Stimulated activated CD4-positive, alpha-beta T cell treated with anti-CD3 and anti-CD28 coated beads, Interleukin-15, amount 100 ng/mL, for 24 hours (primary cell): ENCODE results near the gene TERB1.

ENCODE experiments used
- DNase-seq: peaks from one replicate; pipeline ENCODE4 v3.0.0-alpha.2; 2020

Gene TERB1

GRCh38 chr16:66741950-66742808, 59.2 kb downstream of the TERB1 start:
- DNase-seq, result no peak

- no peak for DNase-seq
Measured at GRCh38 chr16:66741169-66741900, 60.0 kb downstream of the TERB1 start.

DNA sequence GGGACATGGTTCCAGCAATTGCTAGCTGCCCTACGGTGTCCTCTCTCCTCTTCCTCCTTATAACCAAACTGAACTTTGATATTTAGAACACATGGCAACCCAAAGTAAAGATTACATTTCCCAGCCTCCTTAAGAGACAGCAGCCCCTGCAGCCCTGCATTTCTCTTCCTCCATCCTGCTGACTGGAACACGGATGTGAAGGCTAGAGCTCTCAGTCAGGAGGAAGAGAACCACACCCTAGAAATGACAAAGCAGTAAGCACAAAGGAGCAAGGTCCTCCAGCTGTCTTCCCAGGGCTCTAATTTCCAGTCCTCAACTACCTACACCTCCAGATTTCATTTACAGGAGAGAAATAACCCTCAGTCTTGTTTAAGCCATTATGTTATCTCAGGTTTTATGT, 60.9 kb downstream of the TERB1 start:
- DNase-seq, result no peak

DNA sequence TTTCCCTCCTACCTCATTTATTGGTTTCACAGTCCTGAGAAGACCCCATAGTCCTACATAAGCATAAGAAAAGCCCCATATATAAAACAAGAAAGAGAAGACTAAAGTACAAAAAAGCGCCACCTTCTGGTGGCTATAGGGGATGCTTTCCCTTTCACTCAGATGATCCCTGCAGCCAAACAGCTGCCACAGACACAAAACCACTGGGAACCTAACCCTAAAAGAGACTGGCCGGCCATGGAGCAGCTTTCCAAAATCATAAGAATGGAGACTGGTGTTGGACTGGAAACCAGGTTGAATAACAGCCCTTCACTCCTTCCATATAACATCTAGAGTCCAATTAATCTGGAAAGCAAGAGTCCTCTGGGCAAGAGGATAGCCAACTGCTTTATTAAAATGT, 61.4 kb downstream of the TERB1 start:
- peak; percentile 36 for DNase-seq

GRCh38 chr16:66735891-66736290, 65.5 kb downstream of the TERB1 start:
- peak; percentile 26 for DNase-seq

- DNase-seq, result no peak
Measured at GRCh38 chr16:66731101-66731500, 70.3 kb downstream of the TERB1 start.

DNA sequence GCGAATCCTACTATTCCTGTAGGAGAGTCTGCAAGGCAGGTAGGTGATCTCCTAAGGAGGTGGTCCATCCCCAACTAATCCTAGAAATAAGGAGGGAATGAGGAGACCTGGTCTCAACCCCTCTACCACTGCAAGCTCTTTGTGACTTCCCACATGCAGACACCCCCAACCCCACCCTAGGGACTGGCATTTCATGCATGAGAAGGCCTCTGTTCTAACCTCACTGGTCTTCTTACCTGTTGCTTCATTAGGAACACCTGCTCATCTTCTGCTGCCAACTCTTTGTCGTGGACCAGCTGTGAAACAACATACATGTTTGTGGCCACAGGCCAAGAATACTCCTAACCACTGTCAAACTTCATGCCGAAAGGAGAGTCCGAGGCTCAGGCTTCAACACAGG, 72.6 kb downstream of the TERB1 start:
- DNase-seq, result no peak

DNA sequence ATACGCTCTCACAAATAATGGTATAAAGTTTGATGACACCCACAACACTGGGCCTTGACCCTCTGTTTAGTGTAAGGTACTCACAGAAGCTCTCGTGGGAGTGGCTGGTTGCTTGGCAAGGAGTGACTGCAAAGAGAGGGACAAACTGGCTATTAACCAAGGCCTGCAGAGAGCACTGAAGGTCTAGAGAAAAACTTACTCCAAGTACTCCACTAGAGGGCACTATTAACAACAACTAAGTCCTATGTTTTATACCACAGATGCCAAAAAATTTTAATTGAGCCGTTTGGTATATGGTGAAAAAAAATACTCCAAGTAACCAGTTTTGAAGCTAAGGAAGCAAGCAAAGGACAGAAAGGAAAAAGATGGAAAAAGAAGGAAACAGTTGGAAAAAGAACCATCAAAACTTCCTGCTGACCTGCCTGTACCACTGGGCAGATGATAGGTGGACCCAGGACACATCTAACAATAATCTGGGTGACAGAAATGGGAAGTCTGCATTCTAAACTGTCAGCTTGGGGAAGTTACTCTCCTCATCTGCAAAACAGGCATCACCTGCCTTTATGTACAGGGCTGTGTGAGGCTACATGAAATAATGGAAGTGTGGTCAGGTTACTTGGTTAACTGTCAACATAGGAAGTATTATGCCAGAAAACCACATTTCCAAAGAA, 73.1 kb downstream of the TERB1 start:
- DNase-seq, result no peak

DNA sequence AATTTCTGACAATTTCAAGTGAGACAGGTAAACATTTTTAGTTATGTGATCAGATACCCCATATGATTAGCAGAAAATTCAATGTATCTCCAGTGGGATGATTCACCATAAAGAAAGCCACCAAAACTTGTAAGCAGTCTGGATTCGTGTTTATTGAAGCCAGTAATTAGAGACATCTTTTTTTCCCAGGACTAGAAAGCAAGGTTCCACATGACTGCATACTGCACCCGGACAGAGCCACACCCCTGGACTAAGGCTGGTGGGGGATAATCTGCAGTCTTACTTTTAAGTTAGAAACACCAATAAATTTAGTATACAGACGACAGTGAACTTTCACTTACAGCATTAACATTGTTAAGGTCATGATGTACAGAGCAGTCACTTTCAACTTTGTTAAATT, 80.6 kb downstream of the TERB1 start:
- no peak for DNase-seq

DNA sequence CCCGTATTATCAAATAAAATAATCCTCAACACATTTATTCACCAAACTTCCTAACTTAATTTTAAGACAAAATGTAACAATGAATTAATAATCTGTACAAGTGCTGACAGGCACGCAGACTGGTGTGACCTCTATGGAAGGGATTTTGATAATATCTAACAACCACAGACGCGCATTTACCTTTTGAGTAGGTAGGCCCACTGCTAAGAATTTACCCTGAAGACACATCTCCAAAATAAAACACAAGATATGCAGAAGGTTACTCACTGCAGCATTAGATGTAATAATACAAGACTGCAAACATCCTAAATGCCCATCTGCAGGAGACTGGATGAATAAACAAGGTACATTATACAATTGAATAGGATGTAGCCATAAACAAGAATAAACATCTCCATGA, 82.1 kb downstream of the TERB1 start:
- DNase-seq, result no peak

- DNase-seq, result no peak
Measured at GRCh38 chr16:66717776-66718175, 83.6 kb downstream of the TERB1 start.

GRCh38 chr16:66717112-66717675, 84.2 kb downstream of the TERB1 start:
- DNase-seq, result peak; percentile 26

- no peak for DNase-seq
Measured at GRCh38 chr16:66714654-66715307, 86.6 kb downstream of the TERB1 start.

DNA sequence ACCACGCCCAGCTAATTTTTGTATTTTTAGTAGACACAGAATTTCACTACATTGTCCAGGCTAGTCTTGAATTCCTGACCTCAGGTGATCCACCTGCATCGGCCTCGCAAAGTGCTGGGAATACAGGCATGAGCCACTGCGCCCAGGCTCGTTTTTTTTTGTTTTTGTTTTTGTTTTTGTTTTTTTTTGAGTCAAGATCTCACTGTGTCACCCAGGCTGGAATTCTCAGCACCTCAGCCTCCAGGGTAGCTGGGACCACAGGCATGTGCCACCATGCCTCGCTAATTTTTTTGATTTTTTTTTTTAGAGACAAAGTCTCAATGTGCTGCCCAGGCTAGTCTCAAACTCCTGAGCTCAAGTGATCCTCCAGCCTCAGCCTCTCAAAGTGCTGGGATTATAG, 87.3 kb downstream of the TERB1 start:
- DNase-seq, result no peak

GRCh38 chr16:66713076-66713475, 88.3 kb downstream of the TERB1 start:
- DNase-seq, result no peak

GRCh38 chr16:66712512-66712911, 88.9 kb downstream of the TERB1 start:
- no peak for DNase-seq

GRCh38 chr16:66711581-66711980, 89.8 kb downstream of the TERB1 start:
- no peak for DNase-seq

DNA sequence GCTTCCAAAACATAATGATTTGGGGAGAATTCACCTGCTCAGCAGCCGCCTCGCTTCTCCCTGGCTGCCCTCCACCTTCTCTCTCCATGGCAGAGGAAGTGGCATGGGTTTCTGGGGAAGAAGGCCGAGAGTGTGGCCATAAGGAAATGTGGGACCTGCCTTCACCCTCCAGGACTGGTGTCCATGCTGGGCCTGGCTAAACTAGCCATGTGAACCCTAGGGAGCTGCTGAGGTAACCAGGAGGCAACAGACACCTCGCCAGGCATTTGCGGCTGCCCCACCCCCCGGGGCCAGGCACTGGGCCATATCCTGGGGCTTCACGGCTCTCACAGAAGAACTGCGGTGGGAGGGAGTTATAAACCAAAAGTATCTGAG, 94.9 kb downstream of the TERB1 start:
- DNase-seq, result no peak

DNA sequence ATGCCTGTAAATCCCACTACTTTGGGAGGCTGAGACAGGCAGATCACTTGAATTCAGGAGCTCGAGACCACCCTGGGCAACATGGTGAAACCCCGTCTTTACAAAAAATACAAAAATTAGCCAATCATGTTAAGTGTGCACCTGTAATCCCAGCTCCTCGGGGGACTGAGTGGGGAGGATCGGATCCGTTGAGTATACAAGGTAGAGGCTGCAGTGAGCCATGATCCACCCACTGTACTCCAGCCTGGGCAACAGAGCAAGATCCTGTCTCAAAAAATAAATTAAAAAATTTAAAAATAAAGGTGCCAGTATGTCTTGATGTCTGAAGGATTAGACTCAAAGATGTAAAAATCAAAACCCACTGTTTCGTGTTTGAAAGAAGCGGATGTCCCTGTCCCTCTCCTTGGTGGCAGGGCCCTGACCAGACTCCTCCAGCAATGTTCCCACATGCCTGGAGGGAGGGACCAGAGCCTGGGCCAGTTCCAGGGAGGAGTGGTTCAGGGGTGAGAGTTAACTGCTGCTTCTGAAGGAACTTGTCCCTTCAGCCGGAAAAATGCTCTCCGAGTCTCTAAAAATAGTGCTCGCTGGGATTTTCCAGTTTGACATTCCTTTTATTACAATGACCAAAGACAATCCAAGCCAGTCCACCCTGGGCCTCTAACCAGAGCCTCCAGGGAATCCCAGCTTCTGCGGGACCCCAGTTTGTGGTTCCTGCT, 95.4 kb downstream of the TERB1 start:
- no peak for DNase-seq
